GM13977 (cell line): ENCODE results near the gene P2RY12.

Experiments
- DNase-seq: peaks from one replicate; pipeline ENCODE4 v3.0.0; 2012; ENCODE audit warnings: low spot score
- in situ Hi-C: fragments of 300-500 bp; cut with MboI; formaldehyde crosslinking; loops from one replicate; pipeline ENCODE4 v1.12.0; 2022; ENCODE audit warnings: low sequenced_read_pairs, low pct_unique_long_range_greater_than_20kb, mixed read lengths, inconsistent platforms; ENCODE audit not compliant: unreplicated experiment
- TF ChIP-seq, protein P1 (sequence below): IDR thresholded peaks from 2 replicates; pipeline ENCODE4 v1.5.1; 2012; ENCODE audit warnings: mild to moderate bottlenecking, control low read depth; ENCODE audit not compliant: insufficient read depth; ENCODE audit errors: extremely low read depth, missing control alignments

The P2RY12 gene

GRCh38 chr3:151379083-151379734 is 5.3 kb downstream of the P2RY12 start:
- no peak for DNase-seq
- in situ Hi-C loops, result no loop called here
- TF ChIP-seq, protein P1, sequence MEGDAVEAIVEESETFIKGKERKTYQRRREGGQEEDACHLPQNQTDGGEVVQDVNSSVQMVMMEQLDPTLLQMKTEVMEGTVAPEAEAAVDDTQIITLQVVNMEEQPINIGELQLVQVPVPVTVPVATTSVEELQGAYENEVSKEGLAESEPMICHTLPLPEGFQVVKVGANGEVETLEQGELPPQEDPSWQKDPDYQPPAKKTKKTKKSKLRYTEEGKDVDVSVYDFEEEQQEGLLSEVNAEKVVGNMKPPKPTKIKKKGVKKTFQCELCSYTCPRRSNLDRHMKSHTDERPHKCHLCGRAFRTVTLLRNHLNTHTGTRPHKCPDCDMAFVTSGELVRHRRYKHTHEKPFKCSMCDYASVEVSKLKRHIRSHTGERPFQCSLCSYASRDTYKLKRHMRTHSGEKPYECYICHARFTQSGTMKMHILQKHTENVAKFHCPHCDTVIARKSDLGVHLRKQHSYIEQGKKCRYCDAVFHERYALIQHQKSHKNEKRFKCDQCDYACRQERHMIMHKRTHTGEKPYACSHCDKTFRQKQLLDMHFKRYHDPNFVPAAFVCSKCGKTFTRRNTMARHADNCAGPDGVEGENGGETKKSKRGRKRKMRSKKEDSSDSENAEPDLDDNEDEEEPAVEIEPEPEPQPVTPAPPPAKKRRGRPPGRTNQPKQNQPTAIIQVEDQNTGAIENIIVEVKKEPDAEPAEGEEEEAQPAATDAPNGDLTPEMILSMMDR, result peak; percentile 66

DNA sequence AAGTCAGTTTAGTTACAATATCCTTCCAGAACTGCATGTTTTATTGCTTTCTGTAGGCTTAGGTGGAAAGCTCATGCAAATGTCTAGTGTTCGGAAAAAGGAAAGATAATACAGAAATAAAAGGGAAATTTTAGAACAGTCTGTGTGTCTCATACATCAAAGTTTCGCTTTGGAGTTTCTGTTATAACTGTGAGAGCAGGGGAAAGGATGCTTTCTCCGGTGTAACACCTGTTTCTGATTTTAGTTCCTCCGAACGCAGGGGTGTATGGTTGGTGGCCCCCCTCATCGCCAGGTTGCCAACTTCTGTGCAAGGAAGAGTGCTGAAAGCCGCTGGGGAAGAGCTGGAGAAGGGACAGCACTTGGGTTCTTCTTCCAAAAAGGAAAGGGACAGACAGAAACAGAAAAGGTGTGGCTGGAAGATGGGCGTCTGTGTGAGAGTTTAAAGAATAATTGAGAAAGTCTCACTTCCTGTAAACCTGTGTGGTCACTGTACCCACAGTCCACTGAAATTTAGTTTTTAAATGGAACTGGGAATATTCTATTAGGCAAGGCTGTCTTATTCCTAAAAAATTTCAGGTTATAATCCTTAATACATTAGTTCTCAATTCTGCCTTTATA is 6.7 kb downstream of the P2RY12 start:
- TF ChIP-seq, protein P1, result no peak
- in situ Hi-C loops, result no loop called here
- DNase-seq, result no peak

DNA sequence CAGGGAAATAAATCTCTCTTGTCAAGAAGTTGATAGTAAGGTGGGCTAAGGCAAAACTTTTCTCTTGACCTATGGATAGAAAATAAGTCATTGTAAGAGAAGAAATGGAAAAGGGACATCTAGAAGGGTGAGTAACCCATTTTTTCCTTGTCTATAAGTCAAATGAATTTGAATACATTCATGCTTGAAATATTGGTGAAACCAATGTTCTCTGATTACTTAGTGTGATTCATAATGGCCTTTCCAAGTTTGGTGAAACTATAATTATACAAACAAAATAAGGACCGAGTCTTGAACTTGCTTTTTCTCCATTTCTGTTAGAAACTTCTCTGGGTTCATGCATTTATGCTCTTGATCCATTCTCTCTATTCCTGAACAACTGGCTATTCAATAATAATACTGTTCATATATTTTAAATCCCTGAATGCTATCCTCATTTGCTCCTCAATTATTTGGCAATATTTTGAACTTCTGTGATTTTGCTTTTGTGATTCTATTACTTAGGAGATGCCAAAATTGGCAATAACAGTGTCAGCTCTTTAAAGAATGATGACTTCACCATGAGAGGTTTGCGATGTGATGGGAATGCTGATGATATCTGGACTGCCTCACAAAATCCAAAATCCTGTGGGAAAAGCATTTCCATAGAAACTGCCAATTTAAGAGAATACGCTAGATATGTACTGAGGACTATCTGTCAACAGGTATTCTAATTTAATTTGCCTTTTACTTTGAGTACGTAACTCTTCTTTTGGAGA is 12.3 kb downstream of the P2RY12 start:
- TF ChIP-seq, protein P1, result no peak
- in situ Hi-C loops, result no loop called here
- DNase-seq, result no peak

DNA sequence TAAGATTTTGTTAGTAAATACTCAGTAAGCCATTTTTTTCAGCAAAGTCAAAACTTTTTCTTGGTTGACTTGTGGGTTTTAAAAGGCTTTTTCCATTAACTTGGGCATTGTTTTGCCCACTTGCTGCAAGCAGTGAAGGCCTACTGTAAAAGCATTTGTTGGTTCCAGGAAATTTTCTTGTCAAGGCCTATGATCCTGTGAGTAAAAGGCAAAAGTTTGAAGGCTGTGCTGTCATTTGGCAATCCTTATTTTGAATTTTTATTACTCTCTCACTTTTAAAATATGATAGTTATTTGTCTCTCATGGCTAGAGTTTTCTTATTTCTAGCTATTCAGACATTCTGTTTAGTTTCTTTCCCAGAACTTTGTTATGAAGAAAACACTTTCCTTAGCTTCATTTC is 13.0 kb downstream of the P2RY12 start:
- TF ChIP-seq, protein P1, result no peak
- no peak for DNase-seq
- in situ Hi-C loops, result no loop called here

- no peak for DNase-seq
- in situ Hi-C loops, result no loop called here
- TF ChIP-seq, protein P1, result no peak
Measured at GRCh38 chr3:151367448-151367847, 17.1 kb downstream of the P2RY12 start.

DNA sequence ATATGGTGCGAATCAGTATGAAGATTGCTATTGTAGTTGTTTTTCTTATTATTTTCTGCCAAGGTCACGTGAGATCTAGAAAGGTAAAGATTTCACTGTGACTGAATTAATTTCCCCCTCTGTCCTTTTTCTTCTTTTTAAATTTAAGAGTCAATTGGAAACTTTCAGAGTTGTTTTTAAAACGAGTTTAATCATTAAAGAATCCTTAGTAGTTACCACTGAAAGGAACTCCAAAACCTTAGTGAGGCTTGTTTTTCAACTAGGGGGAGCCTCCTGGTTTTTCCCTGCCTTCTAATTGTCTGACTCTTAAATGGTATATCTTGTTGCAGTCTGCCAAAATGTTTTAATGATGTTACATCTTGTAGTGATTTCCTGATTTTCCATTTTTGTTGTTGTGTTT is 17.6 kb downstream of the P2RY12 start:
- DNase-seq, result no peak
- TF ChIP-seq, protein P1, result no peak
- in situ Hi-C loops, result no loop called here
